OCI-LY3 (cell line): ENCODE data around the gene FAM149A.

Source experiments
- CTCF ChIP-seq: fragments of 200-600, 300-600 bp; sonication (generic); IDR thresholded peaks from 2 replicates; pipeline ENCODE4 v1.5.1; 2014; ENCODE audit warnings: antibody characterized with exemption, low read length, low read depth
- EZH2phosphoT487 ChIP-seq: fragments of 200-600 bp; shearing (Covaris generic); IDR thresholded peaks from 2 replicates; pipeline ENCODE4 v1.6.1; 2018; ENCODE audit warnings: antibody characterized with exemption, mixed run types, low read depth

GRCh38 chr4:186096681-186097165 lies 7.8 kb upstream of the FAM149A start:
- TF ChIP-seq CTCF (no peak), EZH2phosphoT487 (no peak)
